Glomerular endothelial cell (primary cell): Measurements from ENCODE around the gene PCSK2. TPM values are rescaled to one million over a fixed set of nuclear protein-coding genes. Genes with fewer than 3 reads are reported as not detected.

Experiments used
- DNase-seq: peaks from one replicate; pipeline ENCODE4 v3.0.0-alpha.2; 2011; ENCODE audit warnings: low read depth, low spot score; ENCODE audit errors: extremely low read depth
- total RNA-seq: library from RNA; depleted of rRNA; stranded (reverse); fragments of >200 nt; gene quantifications from 2 replicates; pipeline ENCODE4 v1.2.3, GENCODE V29; 2015

Gene PCSK2
- total RNA-seq, 1 donor from 2014 or later: not detected

DNA sequence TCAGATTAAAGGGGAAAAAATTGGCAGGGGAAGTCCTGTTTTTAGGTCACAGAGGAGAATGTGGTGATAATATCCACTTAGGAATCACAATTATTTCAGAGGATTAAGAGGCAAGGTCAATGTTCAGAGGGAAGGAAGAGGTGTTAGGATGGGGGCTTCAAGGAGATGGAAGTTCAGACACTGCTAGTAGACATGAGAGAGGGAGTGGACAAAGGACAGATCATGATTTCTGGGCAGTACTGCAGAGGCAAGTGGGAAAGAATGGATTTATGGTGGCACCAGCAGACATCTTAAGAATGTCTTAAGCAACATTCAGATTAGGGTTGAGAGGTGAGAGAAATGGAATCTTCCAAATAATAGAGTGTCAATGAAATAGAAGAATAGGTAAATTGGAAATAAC is 9.9 kb downstream of the PCSK2 start:
- no peak for DNase-seq

GRCh38 chr20:17248224-17248623 is 21.4 kb downstream of the PCSK2 start:
- DNase-seq: no peak

DNA sequence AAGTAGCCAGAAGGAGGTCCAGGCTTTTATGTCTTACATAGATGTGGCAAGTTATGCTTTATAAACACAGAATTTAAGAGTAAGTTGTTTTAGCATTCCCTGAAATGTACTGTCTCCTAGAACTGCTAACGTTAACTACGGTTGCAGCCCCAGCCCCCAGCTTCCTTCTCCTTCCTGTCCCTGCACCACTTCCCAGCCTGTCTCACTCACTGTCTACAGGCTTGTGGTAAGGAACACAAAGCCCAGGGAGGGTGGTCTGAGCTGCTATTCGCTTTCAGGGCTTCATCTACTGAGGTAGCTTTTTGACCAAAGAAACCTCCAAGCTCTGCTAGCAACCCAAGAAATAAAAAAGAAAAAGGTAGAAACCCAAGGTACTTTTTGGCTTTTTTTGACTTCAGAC is 35.9 kb downstream of the PCSK2 start:
- DNase-seq: no peak

- DNase-seq: no peak
Observed at GRCh38 chr20:17273717-17274116, 46.9 kb downstream of the PCSK2 start.

- no peak for DNase-seq
Observed at GRCh38 chr20:17276101-17276500, 49.3 kb downstream of the PCSK2 start.

DNA sequence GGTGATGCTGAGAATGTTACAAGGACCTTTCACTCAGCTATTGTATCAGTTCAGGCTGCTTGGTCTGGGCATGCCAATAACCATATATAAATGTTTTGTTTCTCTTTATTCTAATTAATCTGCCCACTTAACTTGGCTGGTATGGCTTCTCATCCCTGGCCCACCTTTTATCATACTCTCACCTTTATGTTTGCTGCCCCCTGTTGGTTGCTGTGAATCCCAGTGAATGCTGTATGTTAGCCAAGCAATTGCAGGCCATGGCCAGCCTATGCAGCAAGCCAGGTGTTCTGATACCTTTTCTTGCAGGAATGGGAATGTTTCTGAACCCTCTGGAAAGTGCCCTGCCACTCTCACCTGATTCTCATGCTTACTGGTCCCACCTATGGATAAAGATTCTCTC is 54.6 kb downstream of the PCSK2 start:
- no peak for DNase-seq

GRCh38 chr20:17282501-17282900 is 55.7 kb downstream of the PCSK2 start:
- no peak for DNase-seq

- DNase-seq: no peak
Observed at GRCh38 chr20:17287503-17287902, 60.7 kb downstream of the PCSK2 start.

DNA sequence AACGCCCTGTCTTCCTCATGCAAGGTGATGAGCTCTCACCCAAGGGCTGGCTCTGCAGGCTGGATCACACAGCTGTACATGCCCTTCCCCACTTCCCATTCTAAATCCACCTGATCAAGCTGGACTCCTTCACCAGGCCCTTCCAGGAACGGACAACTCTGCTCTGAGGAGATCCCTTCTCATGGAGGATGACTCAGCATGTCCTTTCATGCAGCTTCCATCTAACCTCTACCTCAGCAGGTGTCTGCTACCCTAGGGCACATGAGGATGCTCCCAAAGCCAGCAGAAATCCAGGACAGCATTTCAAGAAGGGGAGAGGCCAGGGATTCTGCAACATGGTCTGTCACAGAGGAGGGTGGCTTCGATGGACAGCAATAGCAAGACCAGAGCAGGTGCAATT is 61.2 kb downstream of the PCSK2 start:
- DNase-seq: no peak

- no peak for DNase-seq
Observed at GRCh38 chr20:17295151-17295726, 68.4 kb downstream of the PCSK2 start.

DNA sequence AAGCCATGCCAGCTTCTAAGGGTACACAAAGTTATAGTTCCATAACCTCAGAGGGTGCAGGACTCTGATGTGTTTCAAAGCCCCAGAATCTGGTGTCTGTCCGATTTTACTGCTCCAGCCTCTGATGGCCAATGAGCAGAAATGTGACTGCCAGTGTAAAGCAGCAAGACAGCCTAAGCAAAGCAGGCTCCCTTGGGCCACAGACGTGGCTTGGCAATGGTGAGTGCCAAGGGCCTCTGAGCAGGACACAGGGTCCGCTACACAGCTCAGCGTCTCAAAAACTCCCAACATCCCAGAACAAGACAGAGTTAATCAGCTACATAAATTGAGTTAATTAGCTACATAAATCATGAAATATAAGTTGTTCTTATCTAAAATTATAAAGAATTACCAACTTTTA is 69.2 kb downstream of the PCSK2 start:
- no peak for DNase-seq

- DNase-seq: no peak
Observed at GRCh38 chr20:17298171-17298570, 71.3 kb downstream of the PCSK2 start.

GRCh38 chr20:17298751-17299150 is 71.9 kb downstream of the PCSK2 start:
- DNase-seq: no peak

DNA sequence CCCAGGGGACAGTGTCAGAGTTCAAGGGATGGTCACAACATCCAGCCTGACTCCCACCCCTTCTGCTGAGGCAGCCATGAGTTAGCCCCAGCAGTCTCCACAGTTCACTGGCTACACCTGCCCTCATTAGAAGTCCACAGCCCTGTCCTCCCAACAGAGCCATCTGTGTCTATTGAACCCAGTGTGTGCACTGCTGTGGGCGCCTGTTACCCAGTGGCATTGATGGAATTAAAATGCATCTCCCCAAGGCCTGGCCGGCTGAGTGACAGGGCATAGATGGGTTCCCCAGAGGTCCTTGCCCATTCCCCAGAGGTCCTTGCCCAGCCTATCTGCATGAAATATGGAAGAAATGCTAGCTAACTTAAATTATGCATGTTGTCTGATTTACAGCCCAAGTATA is 73.3 kb downstream of the PCSK2 start:
- no peak for DNase-seq

DNA sequence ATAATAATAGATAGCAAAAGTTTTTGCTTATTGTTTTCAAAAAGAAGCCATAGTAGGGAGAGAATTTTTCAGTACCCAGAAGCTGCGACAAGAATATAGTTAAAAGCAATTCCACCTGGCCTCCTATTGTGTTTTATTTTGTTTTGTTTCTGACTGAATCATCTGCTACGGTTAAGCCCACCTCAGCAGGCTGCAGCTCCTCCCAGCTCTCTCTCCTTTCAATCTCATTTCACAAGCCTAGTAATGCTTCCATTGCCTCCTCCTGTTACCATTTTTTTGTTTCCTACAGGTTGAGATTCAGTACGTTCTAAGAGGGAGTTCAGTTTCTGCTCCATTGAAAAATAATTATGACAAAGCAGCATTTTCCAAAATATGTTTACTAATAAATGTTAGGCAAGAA is 77.9 kb downstream of the PCSK2 start:
- DNase-seq: no peak

- DNase-seq: no peak
Observed at GRCh38 chr20:17306427-17306826, 79.6 kb downstream of the PCSK2 start.

- no peak for DNase-seq
Observed at GRCh38 chr20:17314264-17314663, 87.4 kb downstream of the PCSK2 start.

DNA sequence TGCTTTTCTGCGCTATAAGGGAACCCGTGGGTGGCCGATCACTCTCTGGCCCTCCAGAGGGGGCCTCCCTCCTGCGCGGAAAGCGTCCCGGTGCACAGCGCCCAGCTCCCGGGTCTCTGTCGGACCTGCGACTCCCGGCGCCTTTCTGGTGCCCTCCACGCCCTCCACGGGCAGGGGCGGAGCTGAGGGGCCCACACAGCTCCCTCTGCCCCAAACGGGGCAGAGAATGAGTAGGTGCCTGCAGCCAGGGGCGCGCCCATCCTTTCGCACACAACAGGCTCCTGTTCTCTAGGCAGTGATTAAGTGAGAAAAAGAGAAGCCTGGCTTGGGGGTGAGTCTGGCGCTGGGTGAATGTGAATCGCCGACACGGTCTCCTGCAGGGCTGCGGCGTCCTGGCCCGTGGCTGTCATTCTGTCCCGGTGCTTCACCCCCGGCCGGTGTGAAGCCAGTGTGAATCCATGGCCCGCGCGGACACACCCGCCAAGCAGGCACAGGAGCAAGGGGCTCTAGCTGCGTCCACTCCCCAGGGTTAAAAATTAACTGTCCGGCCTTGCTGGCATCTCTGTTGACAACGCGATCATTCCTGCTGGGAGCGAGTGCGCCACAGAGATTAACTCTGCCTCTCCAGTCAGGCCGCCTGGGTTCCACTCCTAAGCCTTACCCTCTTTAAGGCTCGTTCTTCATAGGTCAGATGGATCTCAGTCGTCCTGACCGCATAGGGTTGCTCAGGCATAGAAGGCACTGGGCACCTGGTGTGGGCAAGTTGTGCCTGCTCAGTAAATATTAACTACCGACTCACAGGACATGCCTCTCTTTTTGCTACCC is 88.8 kb downstream of the PCSK2 start:
- no peak for DNase-seq

- DNase-seq: no peak
Observed at GRCh38 chr20:17316316-17317038, 89.6 kb downstream of the PCSK2 start.

GRCh38 chr20:17317341-17317740 is 90.5 kb downstream of the PCSK2 start:
- DNase-seq: no peak

DNA sequence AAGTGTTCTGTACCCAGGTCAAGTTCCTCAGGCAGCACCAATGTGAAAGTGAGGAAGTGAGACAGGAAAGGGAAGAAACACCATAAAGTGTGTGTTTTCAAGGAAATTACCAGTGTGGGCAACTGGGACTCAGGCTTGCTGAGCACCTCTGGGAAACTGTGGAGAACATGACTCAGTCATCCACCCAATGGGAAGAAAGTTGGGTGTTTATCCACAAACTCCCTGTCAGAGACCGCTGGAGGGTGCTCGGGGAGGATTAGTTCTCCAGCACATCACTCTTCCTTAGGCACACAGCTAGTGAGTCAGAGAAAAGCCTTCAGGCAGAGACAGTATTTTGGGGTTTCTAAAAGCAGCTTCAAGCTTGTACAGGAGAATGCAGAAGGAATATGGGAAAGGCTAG is 93.6 kb downstream of the PCSK2 start:
- no peak for DNase-seq

DNA sequence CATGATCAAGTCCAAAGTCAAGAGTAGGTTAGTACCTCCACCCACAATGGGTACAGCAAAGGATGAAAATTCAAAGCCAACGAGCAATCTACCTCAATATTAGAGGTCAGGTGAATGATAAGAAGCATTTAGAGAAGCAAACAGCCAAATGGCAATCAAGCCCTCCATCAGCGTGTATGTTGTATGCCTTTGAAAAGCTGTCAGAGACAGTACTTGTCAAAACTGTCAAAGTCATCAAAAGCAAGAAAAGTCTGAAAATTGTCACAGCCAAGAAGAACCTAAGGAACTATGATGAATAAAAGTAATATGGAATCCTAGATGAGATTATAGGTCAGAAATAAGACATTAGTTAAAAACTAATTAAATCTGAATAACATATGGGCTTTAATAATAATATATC is 99.3 kb downstream of the PCSK2 start:
- DNase-seq: no peak
